ENCODE data around the gene GSTT2. TPM values are rescaled to one million over a fixed set of nuclear protein-coding genes. Genes with fewer than 3 reads are reported as not detected.
A peak's percentile ranks its signal among the peaks of the same experiment; 100 is the strongest.
"Not testable (repeated sequence)": the region's sequence is repeated elsewhere in the genome, so short reads cannot be mapped to it uniquely, and the experiment has no call there.

The GSTT2 gene
- 1 to 10 TPM in 2 of 3 donors, not detected in 1; 2.5 to 4.8 TPM for polyA plus RNA-seq (ENCODE audit: insufficient read length in 3 of 3)

- not testable (repeated sequence) for DNase-seq (ENCODE audit: low read depth in 3 of 3, low spot score in 2 of 3)
Observed at GRCh38 chr22:23979557-23980240, at the start of gene GSTT2. GSTT2 (plus strand) TSS chr22:23980134.

- no peak for DNase-seq (ENCODE audit: low read depth in 3 of 3, low spot score in 2 of 3)
Observed at GRCh38 chr22:23938328-23939016, 41.5 kb upstream of the GSTT2 start.

- no peak for DNase-seq (ENCODE audit: low read depth in 3 of 3, low spot score in 2 of 3)
Observed at GRCh38 chr22:23939017-23939357, 40.9 kb upstream of the GSTT2 start.

- DNase-seq (ENCODE audit: low read depth in 3 of 3, low spot score in 2 of 3): not testable (repeated sequence)
Observed at GRCh38 chr22:23940166-23940565, 39.8 kb upstream of the GSTT2 start.

GRCh38 chr22:23947391-23947790 is 32.5 kb upstream of the GSTT2 start:
- not testable (repeated sequence) for DNase-seq (ENCODE audit: low read depth in 3 of 3, low spot score in 2 of 3)

GRCh38 chr22:23949764-23950163 is 30.2 kb upstream of the GSTT2 start:
- not testable (repeated sequence) for DNase-seq (ENCODE audit: low read depth in 3 of 3, low spot score in 2 of 3)

- not testable (repeated sequence) for DNase-seq (ENCODE audit: low read depth in 3 of 3, low spot score in 2 of 3)
Observed at GRCh38 chr22:23951383-23951782, 28.6 kb upstream of the GSTT2 start.

- DNase-seq (ENCODE audit: low read depth in 3 of 3, low spot score in 2 of 3): not testable (repeated sequence)
Observed at GRCh38 chr22:23952794-23953405, 27.0 kb upstream of the GSTT2 start.

GRCh38 chr22:23953485-23953884 is 26.4 kb upstream of the GSTT2 start:
- not testable (repeated sequence) for DNase-seq (ENCODE audit: low read depth in 3 of 3, low spot score in 2 of 3)

GRCh38 chr22:23954193-23954990 is 25.5 kb upstream of the GSTT2 start:
- not testable (repeated sequence) for DNase-seq (ENCODE audit: low read depth in 3 of 3, low spot score in 2 of 3)

- DNase-seq (ENCODE audit: low read depth in 3 of 3, low spot score in 2 of 3): not testable (repeated sequence)
Observed at GRCh38 chr22:23954991-23955305, 25.0 kb upstream of the GSTT2 start.

GRCh38 chr22:23955886-23956285 is 24.0 kb upstream of the GSTT2 start:
- not testable (repeated sequence) for DNase-seq (ENCODE audit: low read depth in 3 of 3, low spot score in 2 of 3)

GRCh38 chr22:23956301-23956900 is 23.5 kb upstream of the GSTT2 start:
- peak; percentile 33 to 52 (median 48) for DNase-seq (ENCODE audit: low read depth in 3 of 3, low spot score in 2 of 3)

- DNase-seq (ENCODE audit: low read depth in 3 of 3, low spot score in 2 of 3): not testable (repeated sequence)
Observed at GRCh38 chr22:23961084-23961771, 18.7 kb upstream of the GSTT2 start, which contains the start of gene GSTT2B. GSTT2B (minus strand) TSS chr22:23961195; CDS start chr22:23961131, 64 bp downstream.

GRCh38 chr22:23966094-23966493 is 13.8 kb upstream of the GSTT2 start:
- DNase-seq (ENCODE audit: low read depth in 3 of 3, low spot score in 2 of 3): not testable (repeated sequence)

- DNase-seq (ENCODE audit: low read depth in 3 of 3, low spot score in 2 of 3): not testable (repeated sequence)
Observed at GRCh38 chr22:23966568-23966967, 13.4 kb upstream of the GSTT2 start, which contains the start of gene DDTL. DDTL (plus strand) TSS chr22:23966888; CDS start chr22:23966915, 27 bp downstream.

GRCh38 chr22:23969071-23969470 is 10.9 kb upstream of the GSTT2 start:
- no peak for DNase-seq (ENCODE audit: low read depth in 3 of 3, low spot score in 2 of 3)

GRCh38 chr22:23970201-23970641 is 9.7 kb upstream of the GSTT2 start:
- DNase-seq (ENCODE audit: low read depth in 3 of 3, low spot score in 2 of 3): no peak

- no peak for DNase-seq (ENCODE audit: low read depth in 3 of 3, low spot score in 2 of 3)
Observed at GRCh38 chr22:23970816-23971486, 9.0 kb upstream of the GSTT2 start.
